RWPE1 (cell line): ENCODE results near the gene NEK2.

ENCODE experiments used
- CTCF ChIA-PET: fragments of 350-600 bp; sonication (Branson Sonifier 250); formaldehyde crosslinking; extraction: SDS; loops from one replicate; lab custom pipeline; 2021; lab: Yijun Ruan, JAX
- POLR2A ChIA-PET: fragments of 400-600 bp; formaldehyde crosslinking; extraction: SDS; loops from one replicate; lab custom pipeline; 2020; ENCODE audit warnings: antibody characterized with exemption; ENCODE audit not compliant: low non-redundant PET; lab: Yijun Ruan, JAX
- DNase-seq: peaks from one replicate; pipeline ENCODE4 v3.0.0; 2012; ENCODE audit warnings: low spot score
- H3K27ac ChIP-seq: fragments of 450-650 bp; 2 replicates; pipeline ENCODE4 v1.5.1; 2017
- CTCF ChIP-seq: fragments of 450-650 bp; conservative IDR thresholded peaks from 2 replicates; pipeline ENCODE4 v1.5.1; 2017; ENCODE audit warnings: low read depth, mild to moderate bottlenecking

The NEK2 gene

DNA sequence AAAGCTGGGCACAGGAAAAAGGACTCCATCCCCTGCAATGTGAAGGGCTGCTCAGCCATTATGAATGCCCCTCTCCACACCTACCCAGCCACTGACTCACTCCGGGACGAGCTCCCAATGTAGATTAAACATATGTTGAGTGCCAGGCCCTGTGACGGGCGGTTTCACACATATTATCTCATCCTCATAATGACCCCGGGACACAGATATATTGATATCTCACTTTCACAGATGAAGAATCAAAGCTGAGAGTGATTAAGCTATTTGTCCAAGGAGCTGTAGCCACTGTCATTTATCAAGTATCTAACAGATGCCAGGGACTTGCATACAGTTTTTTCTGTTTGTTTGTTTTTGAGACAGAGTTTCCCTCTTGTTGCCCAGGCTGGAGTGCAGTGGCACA lies 61.5 kb downstream of the NEK2 start:
- TF ChIP-seq CTCF = no peak
- DNase-seq = no peak
- H3K27ac ChIP-seq = peak overlapping the region; percentile 79
- CTCF ChIA-PET = no interaction called here
- POLR2A ChIA-PET = no interaction called here

DNA sequence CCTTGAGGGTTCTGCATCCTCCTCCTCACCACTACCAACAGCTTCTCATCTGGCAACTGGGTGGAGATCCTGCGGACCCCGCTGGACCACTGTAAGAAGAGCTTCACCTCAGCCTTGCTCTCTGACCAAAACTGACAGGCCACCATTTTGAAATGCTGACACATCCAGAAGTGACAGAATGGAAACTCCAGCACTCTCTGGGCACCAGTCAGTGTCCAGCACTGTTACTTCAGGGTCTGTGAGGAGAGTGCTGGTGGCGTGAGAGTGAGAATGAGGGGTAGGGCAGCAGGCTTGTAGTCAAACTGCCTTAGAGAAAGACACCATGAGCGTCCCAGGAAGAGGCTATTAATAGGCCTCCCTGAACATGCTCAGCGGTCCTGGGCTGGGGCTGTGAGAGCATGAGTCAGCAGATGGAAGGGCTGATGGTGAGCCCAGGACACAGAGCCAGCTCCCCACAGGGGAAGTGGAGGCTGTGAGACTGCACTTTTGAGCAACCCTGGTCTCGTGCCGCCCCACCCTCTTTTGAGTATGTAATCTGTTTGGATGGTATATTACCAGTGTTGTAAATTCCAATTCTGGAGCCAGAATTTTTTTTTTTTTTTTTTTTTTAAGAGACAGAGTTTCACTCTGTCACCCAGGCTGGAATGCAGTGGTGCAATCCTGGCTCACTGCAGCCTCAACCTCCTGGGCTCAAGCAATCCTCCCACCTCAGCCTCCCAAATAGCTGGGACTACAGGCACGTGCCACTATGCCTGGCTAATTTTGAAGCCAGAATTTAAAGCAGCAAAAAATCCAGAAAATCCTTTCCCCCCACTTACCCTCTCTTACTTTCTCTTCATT lies 62.1 kb downstream of the NEK2 start:
- DNase-seq = peak; percentile 58
- peak overlapping the region; percentile 79 for H3K27ac ChIP-seq
- ChIA-PET POLR2A (no interaction called here), CTCF (interaction anchor here (0.6 kb wide), 1 partner anchor 14 kb away, joined by 3 read pairs; no protein-coding TSS in a partner anchor)
- TF ChIP-seq CTCF = no peak

- DNase-seq = no peak
- TF ChIP-seq CTCF = no peak
- ChIA-PET CTCF (no interaction called here), POLR2A (no interaction called here)
- H3K27ac ChIP-seq = peak overlapping the region; percentile 79
These were observed 62.7 kb downstream of the NEK2 start for GRCh38 chr1:211612786-211613107.
